Trophoblast cell (in vitro differentiated cells and primary cell): ENCODE measurements around the gene MAST4.

Source experiments
- DNase-seq, 2 donors: peaks; one replicate each; pipeline ENCODE4 v3.0.0-alpha.2; 2016
- H2AFZ ChIP-seq: 2 replicates; pipeline ENCODE4 v1.6.1; 2013; ENCODE audit warnings: low read length, moderate library complexity, mild to moderate bottlenecking; ENCODE audit not compliant: insufficient read depth, poor library complexity
- H2AK5ac ChIP-seq: 2 replicates; pipeline ENCODE4 v1.6.1; 2013; ENCODE audit warnings: mild to moderate bottlenecking, low read length
- H2BK120ac ChIP-seq: 2 replicates; pipeline ENCODE4 v1.6.1; 2013; ENCODE audit warnings: low read length, mild to moderate bottlenecking, moderate library complexity; ENCODE audit not compliant: insufficient read depth, poor library complexity
- H2BK12ac ChIP-seq: 2 replicates; pipeline ENCODE4 v1.6.1; 2013; ENCODE audit warnings: mild to moderate bottlenecking, low read length, moderate library complexity
- H2BK5ac ChIP-seq: 2 replicates; pipeline ENCODE4 v1.6.1; 2013; ENCODE audit warnings: low read length, low read depth, moderate library complexity, mild to moderate bottlenecking; ENCODE audit not compliant: poor library complexity
- H3K14ac ChIP-seq: 2 replicates; pipeline ENCODE4 v1.6.1; 2013; ENCODE audit warnings: mild to moderate bottlenecking, low read length
- H3K18ac ChIP-seq: 2 replicates; pipeline ENCODE4 v1.6.1; 2013; ENCODE audit warnings: mild to moderate bottlenecking, low read length
- H3K23ac ChIP-seq: 2 replicates; pipeline ENCODE4 v1.6.1; 2013; ENCODE audit warnings: low read length
- H3K27ac ChIP-seq: 2 replicates; pipeline ENCODE4 v1.5.1; 2013; ENCODE audit warnings: low read depth, mild to moderate bottlenecking, inconsistent platforms, low read length, moderate library complexity
- H3K27me3 ChIP-seq: 2 replicates; pipeline ENCODE4 v1.6.1; 2013; ENCODE audit warnings: inconsistent platforms, mild to moderate bottlenecking, low read length, moderate library complexity; ENCODE audit not compliant: insufficient read depth
- H3K36me3 ChIP-seq, 2 experiments: 1 replicate in 1 of 2; 2 replicates in 1 of 2; pipeline ENCODE4 v1.6.1; 2013; ENCODE audit warnings: low read length in 2 of 2, mild to moderate bottlenecking in 2 of 2, moderate library complexity in 1 of 2; ENCODE audit not compliant: insufficient read depth in 2 of 2, control insufficient read depth in 1 of 2
- H3K4ac ChIP-seq: 2 replicates; pipeline ENCODE4 v1.6.1; 2013; ENCODE audit warnings: low read depth, mild to moderate bottlenecking, low read length, moderate library complexity
- H3K4me1 ChIP-seq, 2 experiments: 1 replicate in 1 of 2; 2 replicates in 1 of 2; pipeline ENCODE4 v1.6.1; 2013; ENCODE audit warnings: low read length in 2 of 2, mild to moderate bottlenecking in 2 of 2, moderate library complexity in 1 of 2; ENCODE audit not compliant: insufficient read depth in 2 of 2, control insufficient read depth in 1 of 2
- H3K4me2 ChIP-seq: 2 replicates; pipeline ENCODE4 v1.6.1; 2013; ENCODE audit warnings: inconsistent platforms, mild to moderate bottlenecking, low read length, moderate library complexity
- H3K4me3 ChIP-seq: 2 replicates; pipeline ENCODE4 v1.5.1; 2013; ENCODE audit warnings: mild to moderate bottlenecking, low read depth, low read length, inconsistent platforms
- H3K79me1 ChIP-seq: one replicate; pipeline ENCODE4 v1.6.1; 2013; ENCODE audit warnings: low read length
- H3K79me2 ChIP-seq: 2 replicates; pipeline ENCODE4 v1.6.1; 2013; ENCODE audit warnings: low read length, mild to moderate bottlenecking; ENCODE audit not compliant: control insufficient read depth, insufficient read depth, poor library complexity
- H3K9ac ChIP-seq: 2 replicates; pipeline ENCODE4 v1.6.1; 2013; ENCODE audit warnings: mild to moderate bottlenecking, low read length
- H3K9me3 ChIP-seq: 2 replicates; pipeline ENCODE4 v1.6.1; 2013; ENCODE audit warnings: low read depth, mild to moderate bottlenecking, control low read depth, inconsistent platforms, low read length; ENCODE audit not compliant: insufficient read depth
- H4K12ac ChIP-seq: 2 replicates; pipeline ENCODE4 v1.6.1; 2013; ENCODE audit warnings: low read depth, mild to moderate bottlenecking, low read length, moderate library complexity
- H4K8ac ChIP-seq: 2 replicates; pipeline ENCODE4 v1.6.1; 2013; ENCODE audit warnings: low read depth, mild to moderate bottlenecking, low read length, moderate library complexity
- H4K91ac ChIP-seq: one replicate; pipeline ENCODE4 v1.6.1; 2013; ENCODE audit warnings: low read depth, mild to moderate bottlenecking, low read length, moderate library complexity
- WGBS: extraction: QIAGEN DNeasy Blood & Tissue Kit; methylation state at CpG from one replicate; pipeline ENCODE4 v1.1.7; 2013; ENCODE audit warnings: missing lambda C conversion rate; ENCODE audit not compliant: insufficient read length, insufficient coverage; ENCODE audit errors: extremely low coverage; 5-methylcytosine and 5-hydroxymethylcytosine counted together

Gene MAST4

DNA sequence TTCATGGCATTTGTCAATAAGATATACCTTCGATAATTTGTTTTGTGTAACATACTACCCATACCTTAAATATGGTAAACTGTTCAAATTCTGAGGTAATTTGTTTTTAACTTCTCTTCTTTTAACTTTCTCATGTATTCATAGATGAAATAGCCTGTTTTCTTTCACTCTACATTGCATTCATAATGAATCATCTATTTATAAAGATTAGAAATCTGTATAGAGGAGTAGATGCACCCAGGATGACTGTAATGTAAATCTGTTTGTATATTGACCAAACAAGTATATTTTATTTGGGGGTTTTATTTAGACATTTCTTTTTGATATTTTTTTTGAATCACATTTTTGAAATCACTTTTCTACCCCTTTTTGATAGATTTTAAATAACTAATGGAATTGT is 455.8 kb downstream of the MAST4 start:
- WGBS: no CpG with 5 or more reads among the region's 1 CpG
- Histone ChIP-seq H2BK12ac (no peak overlapping the region), H3K27me3 (no peaks in the 10 kb centered on the region), H3K9ac (no peak overlapping the region), H3K14ac (no peak overlapping the region), H3K4me3 (no peak overlapping the region), H3K4me2 (no peak overlapping the region), H3K36me3 (no peaks in the 10 kb centered on the region), H2BK120ac (no peak overlapping the region), H2AFZ (no peak overlapping the region), H2AK5ac (no peak overlapping the region), H4K91ac (no peak overlapping the region), H3K4me1 (peaks cover 3% of the 10 kb centered on the region in 2 experiments), H3K9me3 (no peaks in the 10 kb centered on the region), H2BK5ac (no peak overlapping the region), H3K27ac (no peak overlapping the region), H3K18ac (no peak overlapping the region), H3K79me2 (no peaks in the 10 kb centered on the region), H3K23ac (no peak overlapping the region), H4K8ac (no peak overlapping the region), H4K12ac (no peak overlapping the region), H3K4ac (no peak overlapping the region), H3K79me1 (peaks cover 3% of the 10 kb centered on the region)
- no peak for DNase-seq

DNA sequence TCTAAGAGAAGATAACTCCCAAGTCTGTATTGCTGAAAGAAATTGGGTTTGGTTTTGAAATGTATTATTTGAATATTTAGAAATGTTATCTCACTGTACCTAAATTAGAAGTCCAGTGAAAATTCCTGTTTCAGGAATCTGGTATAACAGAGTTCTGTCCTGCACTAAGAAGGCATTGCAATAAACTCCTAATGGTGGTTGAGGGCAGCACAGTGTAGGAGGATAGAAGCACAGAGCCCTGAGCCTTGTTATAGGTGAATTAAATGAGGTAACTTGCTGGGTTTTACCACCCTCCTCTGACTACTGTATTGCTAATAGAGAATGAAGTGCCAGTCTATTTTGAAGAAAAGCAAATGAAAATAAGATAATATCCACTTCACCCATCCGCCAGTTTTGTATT is 457.0 kb downstream of the MAST4 start:
- Histone ChIP-seq H3K36me3 (no peaks in the 10 kb centered on the region), H3K14ac (no peak overlapping the region), H3K23ac (no peak overlapping the region), H3K18ac (no peak overlapping the region), H3K4me2 (no peak overlapping the region), H2BK5ac (no peak overlapping the region), H3K27ac (no peak overlapping the region), H4K8ac (no peak overlapping the region), H4K91ac (no peak overlapping the region), H3K4me3 (no peak overlapping the region), H3K4me1 (no peaks in the 10 kb centered on the region), H2AK5ac (no peak overlapping the region), H3K79me1 (no peaks in the 10 kb centered on the region), H3K27me3 (no peaks in the 10 kb centered on the region), H4K12ac (no peak overlapping the region), H3K4ac (no peak overlapping the region), H2BK12ac (no peak overlapping the region), H2BK120ac (no peak overlapping the region), H3K9ac (no peak overlapping the region), H3K9me3 (no peaks in the 10 kb centered on the region), H2AFZ (no peak overlapping the region), H3K79me2 (no peaks in the 10 kb centered on the region)
- no peak for DNase-seq
- no CpG with 5 or more reads among the region's 1 CpG for WGBS

DNA sequence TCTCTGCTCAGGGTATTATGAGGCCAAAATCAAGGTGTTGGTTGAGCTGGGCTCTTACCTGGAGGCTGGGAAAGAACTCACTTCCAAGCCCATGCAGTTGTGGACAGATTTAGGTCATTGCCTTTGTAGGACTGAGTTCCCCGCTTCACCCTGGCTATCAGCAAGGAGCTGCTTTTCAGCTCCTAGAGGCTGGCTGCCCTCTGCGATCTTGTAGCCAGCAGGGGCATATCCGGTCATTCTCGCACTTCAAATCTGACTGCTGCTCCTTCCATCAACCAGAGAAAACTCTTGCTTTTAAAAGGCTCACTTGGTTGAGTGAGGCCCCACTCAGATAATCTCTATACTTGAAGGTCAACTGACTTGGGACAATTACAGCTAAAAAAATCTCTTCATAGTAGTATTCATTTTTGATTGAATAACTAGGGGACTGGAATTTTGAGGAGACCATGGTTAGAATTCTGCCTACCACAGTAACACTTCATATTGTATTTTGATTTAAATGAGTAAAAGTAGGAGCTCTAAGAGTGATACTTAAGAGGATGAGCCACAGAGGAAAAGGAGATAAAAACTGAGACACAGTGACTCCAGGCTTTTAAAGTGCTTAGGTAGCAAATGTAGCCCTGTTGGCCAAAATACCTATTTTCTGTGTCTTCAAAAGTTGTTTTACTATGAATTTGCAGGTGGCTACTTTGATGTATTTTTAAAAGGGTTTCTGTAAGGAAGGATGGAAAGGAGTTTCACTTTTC is 463.0 kb downstream of the MAST4 start:
- Histone ChIP-seq H4K12ac (peak overlapping the region; percentile 26), H4K91ac (no peak overlapping the region), H3K79me2 (no peaks in the 10 kb centered on the region), H2AK5ac (no peak overlapping the region), H3K14ac (no peak overlapping the region), H3K23ac (no peak overlapping the region), H2BK120ac (no peak overlapping the region), H3K18ac (no peak overlapping the region), H3K27ac (no peak overlapping the region), H3K4me3 (no peak overlapping the region), H2BK5ac (no peak overlapping the region), H2BK12ac (no peak overlapping the region), H3K4ac (no peak overlapping the region), H3K79me1 (no peaks in the 10 kb centered on the region), H3K9ac (no peak overlapping the region), H3K9me3 (no peaks in the 10 kb centered on the region), H3K4me1 (no peaks in the 10 kb centered on the region), H3K36me3 (no peaks in the 10 kb centered on the region), H3K27me3 (no peaks in the 10 kb centered on the region), H4K8ac (no peak overlapping the region), H3K4me2 (no peak overlapping the region), H2AFZ (no peak overlapping the region)
- no peak for DNase-seq
- WGBS: no CpG with 5 or more reads among the region's 4 CpGs

DNA sequence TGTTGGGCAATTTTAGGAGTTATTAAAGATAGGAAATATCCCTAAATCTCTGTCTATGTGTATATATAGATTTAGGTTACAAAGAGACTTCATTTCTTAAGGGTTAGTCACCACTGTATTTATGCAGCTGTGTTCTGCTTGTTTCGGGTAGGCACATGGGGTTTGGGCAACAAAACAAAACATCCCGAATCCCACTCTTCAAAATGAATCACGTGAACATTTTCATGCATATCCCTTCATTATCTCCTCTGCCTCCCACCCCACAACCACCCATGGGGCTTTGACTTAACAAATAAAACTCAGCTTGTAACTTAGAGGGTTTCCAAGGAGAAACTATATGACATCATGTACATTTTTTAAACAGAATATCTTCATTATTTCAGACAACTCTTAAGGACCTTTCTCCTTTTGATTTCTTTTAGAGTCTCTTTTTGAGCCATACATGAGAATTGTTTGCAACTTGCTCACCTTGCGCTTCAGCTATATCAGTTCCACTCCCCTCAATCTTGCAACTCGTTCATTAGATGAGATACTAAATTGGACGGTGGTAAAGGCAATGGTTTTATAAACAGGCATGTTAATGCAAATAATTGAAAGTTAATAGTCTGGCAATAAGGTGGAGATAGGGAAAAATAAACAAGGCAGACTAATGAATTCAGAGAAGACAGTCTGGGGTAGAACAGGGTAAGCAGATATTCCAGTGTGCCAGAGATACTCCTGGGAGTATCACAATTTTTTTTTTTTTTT is 463.7 kb downstream of the MAST4 start:
- no peak overlapping the region for H2BK12ac ChIP-seq
- no peak overlapping the region for H3K18ac ChIP-seq
- no peak overlapping the region for H2BK5ac ChIP-seq
- DNase-seq: no peak
- no peak overlapping the region for H2AFZ ChIP-seq
- H3K9ac ChIP-seq: no peak overlapping the region
- no peak overlapping the region for H3K23ac ChIP-seq
- no peak overlapping the region for H3K4ac ChIP-seq
- H4K8ac ChIP-seq: no peak overlapping the region
- H3K14ac ChIP-seq: no peak overlapping the region
- no peaks in the 10 kb centered on the region for H3K79me2 ChIP-seq
- no peaks in the 10 kb centered on the region for H3K4me1 ChIP-seq
- H3K4me3 ChIP-seq: no peak overlapping the region
- no peak overlapping the region for H3K4me2 ChIP-seq
- no peak overlapping the region for H3K27ac ChIP-seq
- no peak overlapping the region for H2BK120ac ChIP-seq
- no peak overlapping the region for H2AK5ac ChIP-seq
- no CpG with 5 or more reads among the region's 6 CpGs for WGBS
- no peaks in the 10 kb centered on the region for H3K27me3 ChIP-seq
- no peaks in the 10 kb centered on the region for H3K36me3 ChIP-seq
- no peaks in the 10 kb centered on the region for H3K79me1 ChIP-seq
- no peaks in the 10 kb centered on the region for H3K9me3 ChIP-seq
- no peak overlapping the region for H4K12ac ChIP-seq
- no peak overlapping the region for H4K91ac ChIP-seq
